Measurements from ENCODE around the gene WTAP. TPM values are rescaled to one million over a fixed set of nuclear protein-coding genes. Genes with fewer than 3 reads are reported as not detected.

The WTAP gene
- total and polyA plus RNA-seq, 12 donors: 56.8 to 162 (median 98.5) TPM

GRCh38 chr6:159691133-159691962, 36.0 kb upstream of the WTAP start:
- H3K4me1 ChIP-seq (replicated peaks in 1 of 2): peaks cover 35 to 54% of the 10 kb centered on the region in 2 donors
- WGBS, 4 donors: 5 to 9% (median 7%) methylated on average over 11 of the region's 11 CpGs
- intact Hi-C loops (cut with DNase I): loop anchor here (5.0 to 10.0 kb wide), 2 partner anchors 36 to 73 kb away; partner anchors contain the start of genes ACAT2 (in 1 of the 2) and WTAP (in 1 of the 2)
- no peaks in the 10 kb centered on the region for H3K27me3 ChIP-seq
- TF ChIP-seq CTCF (IDR thresholded peaks at IDR 0.05): peak; percentile 49 to 99 (median 94)
- TF ChIP-seq POLR2A (IDR thresholded peaks at IDR 0.05): no peak
- peaks cover 0 to 39% of the 10 kb centered on the region in 2 donors for H3K36me3 ChIP-seq (replicated peaks in 1 of 2)
- H3K9me3 ChIP-seq (replicated peaks in 1 of 3): no peaks in the 10 kb centered on the region
- peak overlapping the region in 3 of 4 donors; percentile 81 to 94 (median 86) for H3K4me3 ChIP-seq
- H3K27ac ChIP-seq: peak overlapping the region; percentile 49 to 98 (median 97)
- DNase-seq: peak in 3 of 7 donors; percentile 33 to 54 (median 51)

GRCh38 chr6:159691963-159692287, 35.4 kb upstream of the WTAP start:
- TF ChIP-seq CTCF (IDR thresholded peaks at IDR 0.05): no peak
- TF ChIP-seq POLR2A (IDR thresholded peaks at IDR 0.05): no peak
- WGBS, 4 donors: 21 to 25% (median 23%) methylated on average over 6 to 7 of the region's 7 CpGs
- peak in 1 of 7 donors; percentile 32 for DNase-seq
- peak overlapping the region; percentile 49 to 98 (median 97) for H3K27ac ChIP-seq
- intact Hi-C loops (cut with DNase I): loop anchor here (5.0 to 10.0 kb wide), 2 partner anchors 35 to 73 kb away; partner anchors contain the start of genes ACAT2 (in 1 of the 2) and WTAP (in 1 of the 2)
- peaks cover 0 to 33% of the 10 kb centered on the region in 2 donors for H3K36me3 ChIP-seq (replicated peaks in 1 of 2)
- peak overlapping the region in 3 of 4 donors; percentile 81 to 94 (median 86) for H3K4me3 ChIP-seq
- peaks cover 35 to 48% of the 10 kb centered on the region in 2 donors for H3K4me1 ChIP-seq (replicated peaks in 1 of 2)
- H3K27me3 ChIP-seq: no peaks in the 10 kb centered on the region
- H3K9me3 ChIP-seq (replicated peaks in 1 of 3): no peaks in the 10 kb centered on the region

GRCh38 chr6:159692303-159693127, 34.8 kb upstream of the WTAP start:
- intact Hi-C loops (cut with DNase I): loop anchor here (5.0 to 10.0 kb wide), 2 partner anchors 35 to 72 kb away; partner anchors contain the start of genes ACAT2 (in 1 of the 2) and WTAP (in 1 of the 2)
- DNase-seq: peak; percentile 51 to 82 (median 68)
- H3K4me1 ChIP-seq (replicated peaks in 1 of 2): peaks cover 35 to 48% of the 10 kb centered on the region in 2 donors
- peak in 1 of 6 experiments; percentile 5 for TF ChIP-seq CTCF (IDR thresholded peaks at IDR 0.05)
- TF ChIP-seq POLR2A (IDR thresholded peaks at IDR 0.05): no peak
- H3K4me3 ChIP-seq: peak overlapping the region; percentile 34 to 94 (median 84)
- H3K27ac ChIP-seq: peak overlapping the region; percentile 49 to 98 (median 97)
- no peaks in the 10 kb centered on the region for H3K27me3 ChIP-seq
- H3K9me3 ChIP-seq (replicated peaks in 1 of 3): no peaks in the 10 kb centered on the region
- H3K36me3 ChIP-seq (replicated peaks in 1 of 2): peaks cover 0 to 27% of the 10 kb centered on the region in 2 donors
- 1 to 2% (median 1%) methylated on average over 19 to 66 of the region's 66 CpGs for WGBS, 4 donors
